ENCODE results near the gene IFNL1.

GRCh38 chr19:39321832-39322176 is 25.6 kb downstream of the IFNL1 start:
- TF ChIP-seq, protein P1, sequence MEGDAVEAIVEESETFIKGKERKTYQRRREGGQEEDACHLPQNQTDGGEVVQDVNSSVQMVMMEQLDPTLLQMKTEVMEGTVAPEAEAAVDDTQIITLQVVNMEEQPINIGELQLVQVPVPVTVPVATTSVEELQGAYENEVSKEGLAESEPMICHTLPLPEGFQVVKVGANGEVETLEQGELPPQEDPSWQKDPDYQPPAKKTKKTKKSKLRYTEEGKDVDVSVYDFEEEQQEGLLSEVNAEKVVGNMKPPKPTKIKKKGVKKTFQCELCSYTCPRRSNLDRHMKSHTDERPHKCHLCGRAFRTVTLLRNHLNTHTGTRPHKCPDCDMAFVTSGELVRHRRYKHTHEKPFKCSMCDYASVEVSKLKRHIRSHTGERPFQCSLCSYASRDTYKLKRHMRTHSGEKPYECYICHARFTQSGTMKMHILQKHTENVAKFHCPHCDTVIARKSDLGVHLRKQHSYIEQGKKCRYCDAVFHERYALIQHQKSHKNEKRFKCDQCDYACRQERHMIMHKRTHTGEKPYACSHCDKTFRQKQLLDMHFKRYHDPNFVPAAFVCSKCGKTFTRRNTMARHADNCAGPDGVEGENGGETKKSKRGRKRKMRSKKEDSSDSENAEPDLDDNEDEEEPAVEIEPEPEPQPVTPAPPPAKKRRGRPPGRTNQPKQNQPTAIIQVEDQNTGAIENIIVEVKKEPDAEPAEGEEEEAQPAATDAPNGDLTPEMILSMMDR (IDR thresholded peaks at IDR 0.05): no peak
- no peak for TF ChIP-seq POLR2A (IDR thresholded peaks at IDR 0.05)

All from thyroid gland (tissue), 4 donors.